A204.1 (cell line): ENCODE measurements around the gene TMEM242.

ENCODE experiments used
- FAIRE-seq: peaks from 2 replicates; lab custom pipeline; 2012; peaks lifted over from hg19 to GRCh38; lab: Jason Lieb, UNC

Gene TMEM242

DNA sequence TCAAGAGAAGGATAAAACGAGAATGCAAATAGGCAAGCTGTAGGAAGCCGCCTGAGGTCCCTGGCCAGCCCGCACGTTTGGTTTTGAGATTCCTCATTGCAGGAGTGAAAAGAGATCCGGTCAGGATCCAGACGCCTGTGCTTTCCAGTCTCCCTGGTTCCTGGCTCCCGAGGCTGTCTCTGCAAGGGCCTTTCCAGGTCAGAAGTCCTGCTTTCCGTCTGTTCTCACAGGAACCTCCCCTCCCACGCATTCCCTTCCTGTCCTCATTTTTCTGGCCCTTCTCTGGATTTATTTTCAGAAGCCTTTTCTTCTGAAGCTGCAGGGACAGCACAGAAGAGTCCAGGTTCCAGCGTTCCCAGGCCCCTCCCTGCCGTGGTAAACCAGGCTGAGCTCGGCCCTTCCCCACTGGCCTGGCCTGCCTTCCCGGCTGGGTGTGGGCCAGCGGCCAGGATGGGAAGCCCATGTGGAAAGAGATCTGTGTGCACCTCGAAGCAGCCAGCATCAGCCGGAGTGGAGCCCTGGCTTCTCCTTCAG is 54.0 kb downstream of the TMEM242 start:
- FAIRE-seq, result no peak

DNA sequence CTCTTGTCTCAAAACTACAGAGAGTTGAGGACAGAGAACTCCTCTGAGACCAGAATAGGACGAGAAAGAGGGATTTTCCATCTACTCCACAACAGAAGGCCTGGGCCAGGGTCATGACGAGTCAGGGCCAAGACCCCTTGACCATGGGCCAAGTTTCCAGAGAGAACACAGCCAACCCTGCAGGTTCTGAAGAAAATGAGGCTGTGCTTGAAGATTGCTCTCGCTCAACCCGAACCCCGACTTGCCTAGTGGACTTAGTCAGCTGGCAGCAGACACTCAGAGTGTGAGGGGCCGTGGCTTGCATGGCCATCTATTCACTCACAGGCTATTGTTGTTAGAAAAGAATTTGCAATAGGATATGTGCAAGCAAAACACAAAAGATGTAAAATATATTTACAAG is 54.5 kb downstream of the TMEM242 start:
- no peak for FAIRE-seq

DNA sequence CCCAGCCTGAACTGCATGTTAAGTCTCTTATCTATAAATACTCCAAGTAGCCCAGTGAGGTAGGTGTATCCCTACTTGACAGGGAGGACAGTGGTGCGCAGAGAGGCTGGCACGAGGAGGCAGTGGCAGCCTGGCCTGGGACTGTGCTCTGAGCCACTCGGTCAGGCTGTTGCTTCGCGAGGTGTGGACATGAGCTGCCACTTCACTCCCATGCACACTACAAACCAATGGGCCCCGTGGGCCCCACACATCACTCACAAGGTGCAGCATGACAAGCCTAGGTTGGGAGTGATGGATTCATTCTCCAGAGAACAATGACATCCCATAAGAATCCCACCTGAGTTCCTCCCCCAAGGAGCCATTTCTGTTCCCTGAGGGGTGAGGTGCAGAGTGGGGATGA is 54.9 kb downstream of the TMEM242 start:
- FAIRE-seq, result no peak

GRCh38 chr6:157267654-157268053 is 55.7 kb downstream of the TMEM242 start:
- no peak for FAIRE-seq

GRCh38 chr6:157267109-157267611 is 56.2 kb downstream of the TMEM242 start:
- no peak for FAIRE-seq

- no peak for FAIRE-seq
Observed at GRCh38 chr6:157266274-157267101, 56.8 kb downstream of the TMEM242 start.

- no peak for FAIRE-seq
Observed at GRCh38 chr6:157265635-157266034, 57.7 kb downstream of the TMEM242 start.

DNA sequence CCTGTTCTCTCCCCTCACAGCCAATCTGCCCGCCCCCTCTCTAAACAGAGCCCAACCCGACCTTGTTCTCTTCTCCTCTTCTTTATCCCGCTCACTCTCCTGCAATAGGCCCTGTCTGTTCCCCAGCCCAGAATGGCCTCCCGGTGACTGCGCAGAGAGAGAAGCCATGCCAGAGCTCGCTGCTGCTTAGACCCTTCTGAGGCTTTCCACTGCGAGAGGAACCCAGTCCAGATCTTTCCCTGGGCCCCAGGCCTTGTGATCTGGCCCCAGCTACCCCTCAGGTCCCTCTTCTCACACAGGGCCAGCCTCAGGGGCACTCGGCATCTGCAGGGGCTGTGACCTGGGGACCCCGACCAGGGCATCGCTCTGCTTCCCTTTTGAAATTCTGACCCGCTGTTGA is 58.1 kb downstream of the TMEM242 start:
- no peak for FAIRE-seq

DNA sequence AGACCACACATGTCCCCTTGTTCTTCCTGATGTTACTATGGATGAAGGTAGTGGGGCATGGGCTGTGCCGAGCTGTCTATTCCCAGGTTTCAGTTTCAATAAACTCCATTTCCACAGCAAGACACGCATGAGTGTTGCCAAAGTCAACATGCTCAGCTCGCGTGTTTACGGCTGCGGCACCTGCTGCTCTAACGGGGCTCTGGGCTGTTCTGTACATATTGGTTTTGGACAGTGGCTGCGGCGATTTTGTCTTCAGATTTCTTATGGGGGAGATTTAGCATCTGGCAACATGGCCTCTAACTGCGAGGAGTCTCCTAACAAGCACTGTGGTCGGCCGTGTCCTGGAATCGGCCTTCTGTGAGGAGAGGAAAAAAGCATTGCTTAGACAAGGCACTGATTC is 58.6 kb downstream of the TMEM242 start:
- no peak for FAIRE-seq

DNA sequence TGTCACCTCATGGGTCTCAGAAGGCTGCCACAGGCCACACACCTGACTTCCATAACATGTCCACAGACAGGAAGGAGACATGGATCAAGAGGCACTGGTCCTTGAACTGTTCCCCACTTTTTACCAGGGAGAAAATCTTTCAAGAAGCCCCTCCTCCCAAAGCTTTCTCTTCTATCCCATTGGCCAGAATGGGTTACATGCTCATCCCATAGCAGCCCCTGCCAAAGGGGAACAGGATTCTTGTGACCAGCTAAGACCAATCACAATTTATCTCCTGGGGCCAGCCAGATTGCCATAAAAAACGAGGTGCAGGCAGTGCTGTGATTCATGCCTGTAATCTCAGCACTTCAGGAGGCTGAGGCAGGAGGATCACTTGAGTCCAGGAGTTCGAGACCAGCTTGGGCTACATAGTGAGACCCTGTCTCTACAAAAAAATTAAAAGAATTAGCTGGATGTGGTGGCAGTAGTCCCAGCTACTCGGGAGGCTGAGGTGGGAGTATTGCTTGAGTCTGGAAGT is 59.4 kb downstream of the TMEM242 start:
- FAIRE-seq, result no peak

DNA sequence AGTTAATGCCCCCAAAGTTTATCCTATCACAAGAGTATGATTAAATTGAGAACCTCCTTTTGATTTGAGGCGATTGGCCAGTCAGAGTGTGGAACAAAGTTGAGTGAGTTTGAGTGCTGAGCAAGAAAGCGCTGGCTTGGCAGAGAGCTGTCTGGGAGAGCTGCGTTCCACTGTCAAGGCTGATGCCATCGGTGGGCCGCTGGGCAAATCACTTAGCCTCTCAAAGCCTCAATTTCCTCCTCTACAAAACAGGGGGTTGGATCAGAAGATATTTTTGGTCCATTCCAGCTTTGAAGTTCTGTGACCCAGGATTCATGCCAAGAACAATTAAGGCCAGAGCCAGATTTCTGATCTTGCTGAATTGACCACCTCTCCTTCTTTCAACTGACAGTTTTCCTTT is 60.2 kb downstream of the TMEM242 start:
- no peak for FAIRE-seq

- FAIRE-seq, result no peak
Observed at GRCh38 chr6:157261606-157262005, 61.7 kb downstream of the TMEM242 start.

GRCh38 chr6:157260735-157261410 is 62.4 kb downstream of the TMEM242 start:
- FAIRE-seq, result no peak

GRCh38 chr6:157259443-157259842 is 63.9 kb downstream of the TMEM242 start:
- no peak for FAIRE-seq

GRCh38 chr6:157258878-157259277 is 64.4 kb downstream of the TMEM242 start:
- no peak for FAIRE-seq

- FAIRE-seq, result no peak
Observed at GRCh38 chr6:157255079-157255478, 68.2 kb downstream of the TMEM242 start.

DNA sequence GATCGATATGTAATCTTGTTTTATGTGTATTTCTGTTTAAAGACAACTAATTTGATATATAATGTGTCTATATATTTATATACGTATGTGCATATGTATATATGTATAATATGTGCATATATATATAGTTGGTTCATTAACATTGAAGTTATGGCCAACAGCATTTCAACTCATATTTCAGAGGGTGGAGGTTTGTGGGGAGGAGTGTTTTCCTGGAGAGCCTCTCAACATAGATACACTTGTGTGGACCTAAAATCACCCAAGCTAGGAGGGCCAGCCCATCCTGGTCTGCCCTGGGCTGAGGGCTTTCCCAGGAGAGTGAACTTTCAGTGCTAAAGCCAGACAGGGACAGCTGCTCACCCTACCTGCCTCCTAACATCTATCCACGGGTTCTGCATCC is 68.8 kb downstream of the TMEM242 start:
- no peak for FAIRE-seq

DNA sequence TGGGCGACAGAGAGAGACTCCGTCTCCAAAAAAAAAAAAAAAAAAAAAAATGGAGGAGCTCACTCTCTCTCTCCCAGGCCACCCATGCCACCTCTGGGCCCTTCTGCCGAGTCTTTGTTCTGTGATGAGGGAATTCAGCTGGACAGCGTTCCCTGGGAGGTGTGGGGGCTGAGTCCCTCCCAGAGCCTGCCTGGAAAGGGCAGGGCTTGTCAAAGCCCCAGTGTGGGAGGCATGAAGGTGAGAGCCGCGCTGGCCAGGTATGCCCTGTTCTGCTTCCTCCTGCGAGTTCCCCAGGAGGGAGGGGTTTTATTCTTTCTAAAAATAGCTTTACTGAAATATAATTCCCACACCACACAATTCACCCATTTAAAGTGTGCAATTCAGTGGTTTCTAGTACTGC is 69.6 kb downstream of the TMEM242 start:
- FAIRE-seq, result no peak

DNA sequence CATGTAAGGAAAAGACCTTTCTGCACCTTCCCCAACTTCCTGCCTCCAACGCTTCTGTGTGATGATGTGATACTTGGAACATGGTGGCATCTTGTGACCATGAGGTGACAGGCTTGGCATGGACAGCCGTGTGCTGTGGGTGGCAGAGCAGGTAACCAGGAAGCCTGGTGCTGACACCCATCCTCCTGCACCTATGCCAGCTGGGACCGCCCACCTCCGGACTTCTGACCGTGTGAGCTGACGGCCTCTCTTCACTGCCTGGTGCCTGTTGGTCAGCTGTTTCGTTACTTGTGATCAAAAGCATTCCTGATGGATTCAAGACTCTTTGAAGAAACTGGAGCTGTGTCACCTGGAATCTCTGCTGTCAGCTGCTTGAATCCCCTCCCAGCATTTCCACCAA is 70.3 kb downstream of the TMEM242 start:
- no peak for FAIRE-seq

DNA sequence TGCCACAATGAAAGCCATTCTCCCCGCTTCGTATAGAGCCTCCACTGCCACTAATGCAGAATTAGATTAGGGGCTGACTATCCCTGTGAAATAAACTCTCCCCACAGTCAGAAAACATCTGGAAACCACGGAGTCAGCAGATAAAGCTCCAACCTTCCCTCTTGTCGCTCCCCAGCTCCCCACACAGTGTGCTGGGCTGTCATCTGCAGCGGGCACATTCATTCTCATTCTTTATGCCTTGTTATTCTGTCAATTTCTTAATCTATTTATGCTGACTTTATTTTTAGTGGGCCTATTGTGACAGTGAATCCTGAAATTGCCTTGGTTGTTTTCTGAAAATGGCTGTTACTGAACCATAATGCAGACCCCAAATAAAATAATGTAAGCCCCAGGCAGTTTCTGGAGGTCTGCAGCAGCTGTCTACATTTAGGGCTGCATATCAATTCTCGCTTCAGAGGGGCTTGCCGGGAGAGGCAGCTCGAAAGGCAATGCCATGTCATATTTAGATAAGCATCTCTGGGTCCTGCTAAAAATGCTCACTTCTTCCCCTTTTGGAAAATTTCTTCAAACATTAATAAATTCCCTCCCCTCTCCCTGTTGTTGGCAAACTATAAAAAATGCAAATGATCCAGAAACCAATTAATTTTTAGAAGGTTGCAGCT is 71.6 kb downstream of the TMEM242 start:
- FAIRE-seq, result no peak

DNA sequence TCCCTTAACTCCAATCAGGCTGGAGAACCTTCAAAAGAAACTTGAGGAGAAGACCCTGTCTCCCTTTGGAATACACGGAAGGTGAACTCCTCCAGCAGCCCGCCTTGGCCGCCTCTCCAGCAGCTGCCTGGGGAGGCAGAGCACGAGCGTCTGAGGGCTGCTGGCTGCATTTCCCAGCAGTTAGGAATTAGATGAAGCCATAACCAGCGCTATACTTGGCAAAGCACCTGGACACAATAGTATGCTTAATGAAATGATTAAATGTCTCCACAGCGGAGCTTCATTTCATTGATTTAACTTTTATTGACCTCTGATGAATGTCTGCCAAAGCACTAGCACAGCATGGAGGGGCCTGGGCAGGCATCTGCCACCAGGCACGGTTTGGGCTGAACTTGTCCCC is 73.5 kb downstream of the TMEM242 start:
- FAIRE-seq, result no peak

DNA sequence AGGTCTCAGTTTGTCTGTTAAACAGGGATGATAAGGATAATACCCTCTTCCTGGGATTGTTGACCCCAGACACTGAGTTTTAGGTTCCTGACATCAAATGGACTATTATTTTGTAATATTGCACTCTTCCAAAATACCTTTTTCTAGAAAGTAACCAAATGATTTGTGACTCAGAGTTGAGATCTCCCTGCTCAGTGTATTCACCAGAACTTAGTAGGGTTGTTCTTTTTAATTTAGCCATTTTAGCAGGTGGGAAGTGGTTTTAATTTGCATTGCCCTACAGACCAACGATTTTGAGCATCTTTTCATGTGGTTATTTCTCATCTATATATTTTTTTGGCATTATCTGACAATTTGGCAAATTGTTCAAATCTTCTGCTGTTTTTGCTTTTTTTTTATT is 75.1 kb downstream of the TMEM242 start:
- FAIRE-seq, result no peak
